ENCODE measurements around the gene PSAP.

Gene PSAP

DNA sequence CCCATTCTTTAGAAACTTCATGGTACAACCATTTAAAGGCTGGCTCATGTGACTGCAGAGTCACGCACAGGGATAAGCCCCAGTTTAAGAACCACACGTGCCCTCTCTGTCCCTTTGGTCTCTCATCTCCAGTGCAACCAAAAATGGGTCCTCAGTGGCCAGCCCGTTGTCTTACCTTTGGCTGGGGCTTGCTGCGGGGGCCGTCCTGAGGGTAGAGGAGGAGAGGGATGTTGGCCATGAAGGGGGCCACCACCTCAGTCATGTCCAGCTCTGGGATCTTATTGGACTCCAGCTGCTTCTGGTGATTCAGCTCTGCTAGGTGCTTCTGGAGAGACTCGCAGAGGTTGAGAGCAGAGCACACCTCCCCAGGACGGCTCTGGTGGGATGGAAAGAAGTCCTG is 22.3 kb downstream of the PSAP start:
- no peak for DNase-seq (ENCODE audit: extremely low read depth, low read depth)
- TF ChIP-seq CTCF (IDR thresholded peaks at IDR 0.05; ENCODE audit: low read depth, low read length) = no peak

DNA sequence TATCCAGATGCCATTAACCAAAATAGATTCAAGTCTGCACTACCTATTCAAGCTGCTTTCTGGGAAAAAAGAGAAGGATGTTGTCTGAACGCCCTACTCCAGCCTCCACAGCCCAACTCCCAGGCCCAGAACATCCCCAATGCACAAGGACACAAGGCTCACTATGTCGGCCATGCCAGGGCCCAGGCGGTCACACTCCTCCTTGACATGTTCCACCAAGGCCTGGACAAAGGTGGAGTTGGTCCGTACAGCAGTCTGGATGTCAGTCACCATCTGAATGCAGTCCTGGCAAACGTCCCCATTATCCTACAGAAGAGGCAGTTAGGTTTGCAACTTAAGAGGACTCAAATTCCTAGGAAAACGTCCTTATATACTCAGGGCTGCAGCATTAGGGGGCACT is 23.2 kb downstream of the PSAP start:
- DNase-seq (ENCODE audit: extremely low read depth, low read depth) = no peak
- TF ChIP-seq CTCF (IDR thresholded peaks at IDR 0.05; ENCODE audit: low read depth, low read length) = no peak

DNA sequence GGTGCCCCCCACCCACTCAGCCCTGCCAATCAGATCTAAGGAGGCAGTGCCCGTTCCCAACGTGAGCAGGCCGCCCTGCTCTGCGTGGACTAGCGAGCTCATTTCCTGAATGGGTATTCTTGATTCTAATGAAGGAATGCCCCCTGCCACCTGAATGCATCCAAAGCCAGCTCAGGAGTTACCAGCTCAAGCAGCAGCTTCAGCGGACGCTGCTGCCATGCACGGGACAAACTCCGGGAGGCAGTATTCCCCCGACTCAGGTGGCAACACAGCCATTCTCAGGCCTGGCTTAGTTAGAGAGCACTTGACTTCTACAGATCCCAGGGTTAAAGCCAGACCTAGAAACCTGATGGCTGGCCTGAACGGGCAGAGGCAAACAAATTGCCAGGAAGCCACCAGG is 25.8 kb downstream of the PSAP start:
- no peak for DNase-seq (ENCODE audit: extremely low read depth, low read depth)
- TF ChIP-seq CTCF (IDR thresholded peaks at IDR 0.05; ENCODE audit: low read depth, low read length) = no peak

GRCh38 chr10:71824333-71824732 is 26.7 kb downstream of the PSAP start:
- TF ChIP-seq CTCF (IDR thresholded peaks at IDR 0.05; ENCODE audit: low read depth, low read length) = no peak
- DNase-seq (ENCODE audit: extremely low read depth, low read depth) = no peak

DNA sequence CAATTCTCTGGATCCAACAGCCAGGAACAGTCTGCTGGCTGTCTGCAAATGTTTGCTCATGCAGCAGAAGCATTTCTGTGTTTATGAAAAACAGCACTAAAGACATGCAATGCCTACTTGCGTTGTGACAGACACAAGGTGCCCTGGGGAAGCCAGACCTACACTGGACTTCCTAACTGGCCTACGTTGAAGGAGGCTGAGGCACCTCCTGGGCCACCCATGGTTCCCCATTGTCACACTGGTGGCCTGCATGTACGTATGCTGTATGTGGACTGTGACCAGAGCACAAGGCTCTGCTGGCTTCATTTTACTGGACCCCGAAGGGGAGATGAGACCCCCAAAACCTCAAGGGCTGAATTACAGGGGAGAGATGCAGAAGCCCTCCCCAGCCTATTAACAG is 27.7 kb downstream of the PSAP start:
- no peak for TF ChIP-seq CTCF (IDR thresholded peaks at IDR 0.05; ENCODE audit: low read depth, low read length)
- no peak for DNase-seq (ENCODE audit: extremely low read depth, low read depth)

- no peak for TF ChIP-seq CTCF (IDR thresholded peaks at IDR 0.05; ENCODE audit: low read depth, low read length)
- DNase-seq (ENCODE audit: extremely low read depth, low read depth) = no peak
Observed at GRCh38 chr10:71821909-71822763, 28.9 kb downstream of the PSAP start.

- TF ChIP-seq CTCF (IDR thresholded peaks at IDR 0.05; ENCODE audit: low read depth, low read length) = no peak
- DNase-seq (ENCODE audit: extremely low read depth, low read depth) = no peak
Observed at GRCh38 chr10:71820966-71821365, 30.1 kb downstream of the PSAP start.
